NCI-H345 treated with DMSO at 0.1 percent for 48 hours (cell line): ENCODE results near the gene LYRM7.
"Not testable (repeated sequence)": the region's sequence is repeated elsewhere in the genome, so short reads cannot be mapped to it uniquely, and the experiment has no call there.

Source experiments
- DNase-seq: peaks from one replicate; lab custom pipeline; 2025; ENCODE audit not compliant: unreplicated experiment; lab: John Stamatoyannopoulos, UW

The LYRM7 gene

GRCh38 chr5:131170540-131171275 is at the start of gene LYRM7:
LYRM7 (plus strand) TSS chr5:131170944; CDS start chr5:131171021, 77 bp downstream.
- peak; percentile 96 for DNase-seq

- not testable (repeated sequence) for DNase-seq
Measured at GRCh38 chr5:131127244-131127643, 43.5 kb upstream of the LYRM7 start.

GRCh38 chr5:131129306-131129705 is 41.4 kb upstream of the LYRM7 start:
- DNase-seq = no peak

- DNase-seq = not testable (repeated sequence)
Measured at GRCh38 chr5:131133091-131133490, 37.7 kb upstream of the LYRM7 start.

- not testable (repeated sequence) for DNase-seq
Measured at GRCh38 chr5:131138406-131138805, 32.3 kb upstream of the LYRM7 start.

GRCh38 chr5:131139321-131139720 is 31.4 kb upstream of the LYRM7 start:
- no peak for DNase-seq

DNA sequence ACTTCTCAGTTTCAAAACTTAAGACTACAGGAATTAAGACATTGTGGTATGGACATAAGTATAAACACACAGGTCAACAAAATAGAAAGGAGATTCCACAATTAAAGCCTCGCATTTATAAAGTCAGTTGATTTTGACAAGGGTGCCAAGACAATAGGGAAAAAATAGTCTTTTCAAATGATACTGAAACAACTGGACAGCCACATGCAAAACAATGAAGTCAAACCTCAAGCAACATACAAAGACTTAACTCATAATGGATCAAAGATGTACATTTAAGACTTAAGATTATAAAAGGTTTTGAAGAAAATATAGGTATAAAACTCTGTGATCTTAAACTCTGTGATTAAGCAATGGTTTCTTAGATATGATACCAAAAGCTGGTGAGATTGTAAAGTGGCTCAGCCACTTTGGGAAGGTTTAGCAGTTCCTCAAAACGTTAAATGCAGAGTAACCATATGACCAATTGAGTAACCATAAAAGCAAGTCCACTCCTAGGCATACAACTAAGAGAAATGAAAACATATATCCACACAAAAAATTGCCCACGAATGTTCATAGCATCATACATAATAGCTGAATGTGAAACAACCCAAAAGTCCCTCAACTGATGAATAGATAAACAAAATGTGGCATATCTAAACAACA is 27.6 kb upstream of the LYRM7 start:
- DNase-seq = no peak

GRCh38 chr5:131147258-131147657 is 23.5 kb upstream of the LYRM7 start:
- no peak for DNase-seq

DNA sequence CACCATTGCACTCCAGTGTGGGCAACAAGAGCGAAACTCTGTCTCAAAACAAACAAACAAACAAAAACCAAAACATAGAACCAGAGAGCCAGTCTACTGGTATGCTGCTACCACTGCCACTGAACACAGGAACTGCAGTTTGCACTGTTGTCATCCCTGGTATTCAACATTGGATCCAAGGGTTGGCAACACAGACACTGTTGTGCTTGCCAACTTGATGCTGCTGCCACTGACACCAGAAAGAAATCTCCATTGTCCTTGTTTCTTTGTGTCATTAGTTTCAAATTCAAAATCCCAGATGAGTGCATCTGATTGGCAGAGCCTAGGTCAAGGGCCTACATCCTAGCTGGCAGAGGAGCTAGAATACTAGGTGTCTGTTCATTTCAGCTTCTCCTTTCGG is 21.9 kb upstream of the LYRM7 start:
- DNase-seq = no peak

DNA sequence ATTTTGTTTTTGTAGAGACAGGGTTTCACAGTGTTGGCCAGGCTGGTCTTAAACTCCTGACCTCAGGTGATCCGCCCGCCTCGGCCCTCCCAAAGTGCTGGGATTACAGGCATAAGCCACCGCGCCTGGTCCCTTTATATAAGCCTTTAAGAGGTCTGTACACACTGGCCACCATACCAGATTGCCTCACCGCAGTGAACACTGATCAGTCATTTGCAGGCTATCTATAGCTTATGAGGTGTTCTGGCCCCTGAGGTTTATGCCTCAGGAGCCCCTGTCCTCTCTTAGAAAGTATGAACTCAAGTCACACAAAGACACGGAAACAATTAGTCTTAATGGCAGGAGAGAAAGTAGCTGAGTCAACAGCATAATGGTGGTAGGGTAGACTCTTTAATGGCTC is 20.3 kb upstream of the LYRM7 start:
- no peak for DNase-seq

DNA sequence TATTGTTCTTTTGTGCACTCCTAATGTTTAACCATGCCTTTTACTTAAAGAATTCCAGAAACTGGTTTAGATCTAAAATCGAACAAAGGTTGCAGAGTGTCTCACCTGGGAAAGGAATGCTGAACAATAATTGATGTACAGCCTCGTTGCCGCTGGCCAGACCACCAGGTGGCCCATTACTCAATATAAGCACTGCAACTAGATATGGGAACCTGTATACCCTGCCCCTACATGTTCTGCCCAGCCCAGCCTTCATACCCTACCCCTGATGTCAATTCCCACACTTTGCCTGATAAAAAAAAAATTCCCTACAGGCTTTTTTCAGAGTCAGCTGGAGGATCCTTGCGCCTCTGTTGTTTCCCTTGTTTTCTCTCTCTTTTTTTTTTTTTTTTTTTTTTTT is 19.5 kb upstream of the LYRM7 start:
- DNase-seq = no peak

DNA sequence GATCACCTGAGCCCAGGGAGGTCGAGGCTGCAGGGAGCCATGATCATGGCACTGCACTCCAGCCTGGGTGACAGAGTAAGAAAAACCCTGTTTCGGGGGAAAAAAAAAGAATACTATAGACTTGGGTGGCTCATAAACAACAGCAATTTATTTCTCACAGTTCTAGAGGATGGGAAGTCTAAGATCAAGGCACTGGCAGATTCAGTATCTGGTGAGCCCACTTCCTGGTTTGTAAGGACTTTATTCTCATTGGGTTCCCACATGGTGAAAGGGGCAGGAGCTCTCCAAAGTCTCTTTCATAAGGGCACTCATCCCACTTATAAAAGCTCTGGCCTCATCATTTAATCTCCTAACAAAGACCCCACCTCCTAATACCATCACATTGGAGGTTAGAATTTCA is 14.4 kb upstream of the LYRM7 start:
- DNase-seq = no peak

DNA sequence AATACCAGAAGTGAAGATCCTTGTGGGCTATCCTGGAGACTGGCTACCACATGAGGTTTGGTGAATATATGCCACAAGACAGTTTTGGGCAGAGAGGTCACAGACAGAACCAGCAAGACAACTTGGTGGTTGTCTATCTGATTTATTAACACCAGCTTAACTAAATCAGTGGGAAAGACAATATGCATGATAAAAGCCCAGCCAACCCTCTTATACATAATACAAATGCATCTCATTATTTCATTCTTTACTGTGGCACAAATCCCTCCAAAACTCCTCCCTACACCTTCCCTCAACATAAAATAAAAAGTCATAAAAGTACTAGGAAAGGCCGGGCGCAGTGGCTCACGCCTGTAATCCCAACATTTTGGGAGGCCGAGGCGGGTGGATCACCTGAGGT is 13.8 kb upstream of the LYRM7 start:
- DNase-seq = no peak

DNA sequence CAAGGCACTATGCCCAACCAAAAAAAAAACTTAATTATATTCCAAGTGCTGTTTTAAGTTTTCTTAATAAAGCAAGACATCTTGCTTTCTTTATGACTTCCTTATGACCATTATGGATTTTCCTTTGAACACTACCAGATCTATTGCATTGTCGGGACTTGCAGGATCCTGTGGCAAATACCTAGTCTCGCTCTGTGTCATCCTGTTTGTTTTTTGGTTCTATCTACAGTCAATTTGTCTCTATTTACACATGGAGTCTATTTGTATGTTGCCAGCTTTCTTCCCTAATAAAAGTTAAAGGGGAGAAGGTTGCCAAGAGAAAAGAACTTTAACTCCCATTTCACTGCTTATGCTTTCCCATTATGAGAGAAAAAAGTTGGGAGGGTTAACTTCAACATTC is 10.6 kb upstream of the LYRM7 start:
- no peak for DNase-seq

GRCh38 chr5:131163276-131164119 is 7.2 kb upstream of the LYRM7 start:
- no peak for DNase-seq

- no peak for DNase-seq
Measured at GRCh38 chr5:131164191-131165118, 6.3 kb upstream of the LYRM7 start.

GRCh38 chr5:131165119-131165727 is 5.5 kb upstream of the LYRM7 start, which contains the start of gene HINT1:
HINT1 (minus strand) TSS chr5:131165256; CDS start chr5:131165205, 51 bp downstream.
- peak; percentile 65 for DNase-seq

DNA sequence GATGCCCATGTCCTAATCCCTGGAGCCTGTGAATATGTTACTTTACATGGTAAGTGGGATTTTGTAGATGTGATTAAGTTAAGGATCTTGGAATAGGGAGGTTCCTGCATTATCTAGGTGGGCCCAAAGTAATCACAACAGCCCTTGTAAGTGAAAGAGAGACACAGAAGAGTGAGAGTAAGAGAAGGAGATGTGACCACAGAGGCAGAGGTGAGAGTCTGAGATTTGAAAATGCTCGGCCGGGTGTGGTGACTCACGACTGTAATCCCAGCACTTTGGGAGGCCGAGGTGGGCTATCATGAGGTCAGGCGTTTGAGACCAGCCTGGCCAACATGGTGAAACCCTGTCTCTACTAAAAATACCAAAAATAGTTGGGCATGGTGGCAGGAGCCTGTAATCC is 3.1 kb upstream of the LYRM7 start:
- DNase-seq = no peak

DNA sequence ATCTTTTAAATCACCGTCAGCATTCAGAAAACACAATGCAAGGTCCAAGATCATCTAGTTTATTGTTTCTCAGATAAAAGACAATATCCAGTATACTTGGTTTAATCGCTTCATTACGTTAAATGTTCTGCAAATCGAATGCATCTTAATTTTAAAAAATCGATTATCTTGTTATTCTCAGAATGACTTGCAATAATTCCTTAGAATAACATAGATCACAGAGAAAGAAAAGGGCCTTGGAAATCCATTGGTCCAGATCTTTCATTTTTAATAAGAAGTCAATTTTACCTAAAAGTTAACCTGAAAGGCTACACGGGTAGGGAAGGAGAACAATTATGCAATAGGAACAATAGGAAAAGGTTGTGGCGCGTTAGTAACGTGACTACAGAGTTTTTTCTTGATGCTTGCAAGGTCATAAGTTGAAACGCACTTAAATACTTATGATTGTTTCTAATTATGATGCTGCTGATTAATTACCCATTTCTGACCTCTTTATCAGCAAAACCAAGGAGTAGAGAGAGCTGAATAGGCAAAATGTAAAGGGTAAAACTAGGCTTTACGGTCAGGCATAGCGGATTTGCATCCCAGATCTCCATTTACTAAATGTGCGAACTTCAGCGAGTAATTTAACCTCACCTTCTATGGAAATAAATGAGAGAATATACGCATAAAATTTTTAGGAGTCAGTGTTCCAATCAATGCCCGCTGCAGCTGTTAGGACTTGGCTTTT is 769 bp upstream of the LYRM7 start:
- no peak for DNase-seq
